H1 (cell line): ENCODE data around the gene COL5A1. TPM values are rescaled to one million over a fixed set of nuclear protein-coding genes. Genes with fewer than 3 reads are reported as not detected.

ENCODE experiments used
- CTCF ChIA-PET: fragments of 300-600 bp; sonication (Branson Sonifier 250); formaldehyde crosslinking; loops from one replicate; lab custom pipeline; 2021; ENCODE audit not compliant: partially characterized antibody; lab: Charles Lee
- POLR2A ChIA-PET: fragments of 300-600 bp; sonication (Branson Sonifier 250); formaldehyde crosslinking; loops from one replicate; lab custom pipeline; 2021; ENCODE audit warnings: inconsistent platforms; ENCODE audit not compliant: partially characterized antibody; lab: Charles Lee
- DNase-seq, 2 experiments: peaks; one replicate each; pipeline versions ENCODE4 v3.0.0 to v3.0.0-alpha.2; 2010 to 2022; ENCODE audit warnings: low spot score in 2 of 2, low read depth in 1 of 2, mixed read lengths in 1 of 2
- FAIRE-seq: peaks from 2 replicates; lab custom pipeline; 2011; peaks lifted over from hg19 to GRCh38; lab: Jason Lieb, UNC
- H2AFZ ChIP-seq: 2 replicates; pipeline ENCODE4 v1.8.1; 2012; ENCODE audit warnings: low read length, inconsistent platforms
- H2AK5ac ChIP-seq: 2 replicates; pipeline ENCODE4 v1.6.1; 2013; ENCODE audit warnings: low read depth, low read length
- H2BK120ac ChIP-seq: replicated peaks from 2 replicates; pipeline ENCODE3; 2013; ENCODE audit warnings: low read depth, low read length, inconsistent platforms
- H2BK12ac ChIP-seq: 2 replicates; pipeline ENCODE4 v1.6.1; 2013; ENCODE audit warnings: low read depth, low read length
- H2BK15ac ChIP-seq: 2 replicates; pipeline ENCODE4 v1.6.1; 2013; ENCODE audit warnings: low read length
- H2BK20ac ChIP-seq: 2 replicates; pipeline ENCODE4 v1.6.1; 2013; ENCODE audit warnings: low read length
- H2BK5ac ChIP-seq: 2 replicates; pipeline ENCODE4 v1.6.1; 2013; ENCODE audit warnings: low read depth, low read length
- H3K14ac ChIP-seq: 2 replicates; pipeline ENCODE4 v1.6.1; 2013; ENCODE audit warnings: inconsistent platforms; ENCODE audit not compliant: insufficient read length
- H3K18ac ChIP-seq: 2 replicates; pipeline ENCODE4 v1.6.1; 2013; ENCODE audit warnings: low read length; ENCODE audit errors: extremely low read depth
- H3K23ac ChIP-seq: 2 replicates; pipeline ENCODE4 v1.6.1; 2013; ENCODE audit warnings: inconsistent platforms; ENCODE audit not compliant: insufficient read length
- H3K23me2 ChIP-seq: 2 replicates; pipeline ENCODE4 v1.6.1; 2013; ENCODE audit warnings: low read depth, low read length
- H3K27ac ChIP-seq: 2 replicates; pipeline ENCODE4 v1.6.1; 2011; ENCODE audit warnings: low read depth, low read length, inconsistent platforms
- H3K27me3 ChIP-seq, 4 experiments: replicated peaks in 1 of 4; 1 replicate in 1 of 4; 2 replicates in 3 of 4; pipeline versions ENCODE4 v1.6.1 to v1.8.1; 2011 to 2013; ENCODE audit warnings: low read length in 3 of 4, mild to moderate bottlenecking in 3 of 4, inconsistent platforms in 2 of 4, mixed read lengths in 2 of 4, moderate library complexity in 1 of 4; ENCODE audit not compliant: control insufficient read depth in 3 of 4, insufficient read depth in 3 of 4; ENCODE audit errors: extremely low read depth in 1 of 4
- H3K36me3 ChIP-seq, 4 experiments: 2 replicates each; pipeline versions ENCODE4 v1.6.1 to v1.8.1; 2011 to 2013; ENCODE audit warnings: mild to moderate bottlenecking in 4 of 4, low read length in 3 of 4, moderate library complexity in 2 of 4, control low read depth in 1 of 4, inconsistent platforms in 1 of 4; ENCODE audit not compliant: insufficient read depth in 4 of 4, control insufficient read depth in 2 of 4
- H3K4ac ChIP-seq: replicated peaks from 2 replicates; pipeline ENCODE3; 2013; ENCODE audit warnings: low read length, low read depth, mixed read lengths, inconsistent platforms; ENCODE audit not compliant: insufficient read length
- H3K4me1 ChIP-seq, 4 experiments: replicated peaks in 1 of 4; 1 replicate in 1 of 4; 2 replicates in 3 of 4; pipeline versions ENCODE4 v1.6.1 to v1.8.1; 2011 to 2013; ENCODE audit warnings: low read length in 3 of 4, inconsistent platforms in 2 of 4, mixed read lengths in 1 of 4; ENCODE audit not compliant: insufficient read depth in 4 of 4, control insufficient read depth in 3 of 4
- H3K4me2 ChIP-seq, 2 experiments: 2 replicates each; pipeline versions ENCODE4 v1.6.1 to v1.8.1; 2011 to 2013; ENCODE audit warnings: low read depth in 2 of 2, low read length in 2 of 2, control low read depth in 1 of 2, inconsistent platforms in 1 of 2, mild to moderate bottlenecking in 1 of 2; ENCODE audit not compliant: insufficient read depth in 1 of 2
- H3K4me3 ChIP-seq, 4 experiments: fragments of 200-600, 300-600 bp in 1 of 4; sonication (generic), shearing (Covaris generic), sonication (Bioruptor Twin) in 1 of 4; 2 replicates each; pipeline versions ENCODE4 v1.5.1 to v1.8.1; 2011 to 2016; ENCODE audit warnings: low read length in 4 of 4, low read depth in 3 of 4, control low read depth in 2 of 4, inconsistent platforms in 2 of 4, mild to moderate bottlenecking in 2 of 4, mixed read lengths in 1 of 4, moderate library complexity in 1 of 4; ENCODE audit not compliant: insufficient read depth in 2 of 4; ENCODE audit errors: extremely low read depth in 1 of 4
- H3K56ac ChIP-seq: replicated peaks from 2 replicates; pipeline ENCODE3; 2013; ENCODE audit warnings: low read depth, mild to moderate bottlenecking, mixed read lengths, low read length, inconsistent platforms; ENCODE audit not compliant: insufficient read length
- H3K79me1 ChIP-seq: 2 replicates; pipeline ENCODE4 v1.6.1; 2013; ENCODE audit warnings: low read depth, low read length, control low read depth
- H3K79me2 ChIP-seq, 2 experiments: 2 replicates each; pipeline versions ENCODE4 v1.6.1 to v1.8.1; 2012 to 2013; ENCODE audit warnings: low read length in 2 of 2, mild to moderate bottlenecking in 2 of 2, inconsistent platforms in 1 of 2; ENCODE audit not compliant: insufficient read depth in 2 of 2, control insufficient read depth in 1 of 2
- H3K9ac ChIP-seq, 4 experiments: replicated peaks in 1 of 4; 1 replicate in 1 of 4; 2 replicates in 3 of 4; pipeline versions ENCODE4 v1.6.1 to v1.8.1; 2011 to 2013; ENCODE audit warnings: low read depth in 3 of 4, low read length in 3 of 4, control low read depth in 2 of 4, mild to moderate bottlenecking in 2 of 4, moderate library complexity in 2 of 4, inconsistent platforms in 1 of 4; ENCODE audit errors: extremely low read depth in 1 of 4
- H3K9me3 ChIP-seq, 2 experiments: 2 replicates each; pipeline versions ENCODE4 v1.6.1 to v1.8.1; 2012 to 2013; ENCODE audit warnings: mild to moderate bottlenecking in 2 of 2, moderate library complexity in 2 of 2, control low read depth in 1 of 2, inconsistent platforms in 1 of 2, low read depth in 1 of 2, low read length in 1 of 2, mixed read lengths in 1 of 2; ENCODE audit not compliant: insufficient read depth in 2 of 2
- H4K20me1 ChIP-seq, 2 experiments: replicated peaks in 1 of 2; 2 replicates each; pipeline versions ENCODE3 to v1.8.1; 2011 to 2013; ENCODE audit warnings: inconsistent platforms in 2 of 2, low read length in 2 of 2, mild to moderate bottlenecking in 1 of 2; ENCODE audit not compliant: insufficient read depth in 2 of 2, control insufficient read depth in 1 of 2
- H4K5ac ChIP-seq: 2 replicates; pipeline ENCODE4 v1.6.1; 2013; ENCODE audit warnings: low read length, low read depth, mixed read lengths, inconsistent platforms; ENCODE audit not compliant: insufficient read length
- H4K8ac ChIP-seq: 2 replicates; pipeline ENCODE4 v1.8.0; 2013; ENCODE audit warnings: mild to moderate bottlenecking, moderate library complexity, low read length, inconsistent platforms; ENCODE audit not compliant: insufficient read depth; ENCODE audit errors: extremely low read depth
- H4K91ac ChIP-seq: replicated peaks from 2 replicates; pipeline ENCODE3; 2013; ENCODE audit warnings: low read length, mixed read lengths, inconsistent platforms; ENCODE audit not compliant: insufficient read length
- ATF2 ChIP-seq: IDR thresholded peaks from 2 replicates; pipeline ENCODE4 v1.6.1; 2012; ENCODE audit warnings: low read length, inconsistent platforms
- JUN ChIP-seq: IDR thresholded peaks from 2 replicates; pipeline ENCODE4 v1.6.1; 2011; ENCODE audit warnings: low read depth, mild to moderate bottlenecking, improper control_type of control experiment, low read length
- RAD21 ChIP-seq, 2 experiments: IDR thresholded peaks in 1 of 2; conservative IDR thresholded peaks in 1 of 2; 2 replicates each; pipeline ENCODE4 v1.6.1; 2011; ENCODE audit warnings: low read depth in 2 of 2, low read length in 2 of 2, improper control_type of control experiment in 1 of 2, inconsistent platforms in 1 of 2, mild to moderate bottlenecking in 1 of 2, moderate library complexity in 1 of 2
- SIN3A ChIP-seq, 2 experiments: IDR thresholded peaks in 1 of 2; conservative IDR thresholded peaks in 1 of 2; 2 replicates each; pipeline ENCODE4 v1.6.1; 2011 to 2012; ENCODE audit warnings: low read length in 2 of 2, improper control_type of control experiment in 1 of 2, low read depth in 1 of 2, mild to moderate bottlenecking in 1 of 2
- SIX5 ChIP-seq: IDR thresholded peaks from 2 replicates; pipeline ENCODE4 v1.6.1; 2011; ENCODE audit warnings: mild to moderate bottlenecking, low read depth, low read length
- TCF12 ChIP-seq: IDR thresholded peaks from 2 replicates; pipeline ENCODE4 v1.6.1; 2011; ENCODE audit warnings: low read depth, mild to moderate bottlenecking, low read length
- WGBS, 2 experiments: shearing (Covaris generic) in 1 of 2; methylation state at CpG; one replicate each; pipeline versions ENCODE4 v1.1.6 to v1.1.7; 2013 to 2015; ENCODE audit warnings: low lambda C conversion rate in 2 of 2, mixed read lengths in 2 of 2, inconsistent platforms in 1 of 2, low coverage in 1 of 2, missing lambda C conversion rate in 1 of 2; ENCODE audit not compliant: insufficient replicate concordance in 2 of 2, insufficient coverage in 1 of 2, insufficient read length in 1 of 2; ENCODE audit errors: extremely low coverage in 1 of 2, missing lambda C conversion rate in 1 of 2; 5-methylcytosine and 5-hydroxymethylcytosine counted together
- polyA plus RNA-seq, 7 experiments: library from polyadenylated mRNA; depleted of rRNA in 3 of 7; stranded (reverse) in 5 of 7; unstranded in 2 of 7; fragments of >200 nt in 5 of 7; fragments of 200-250 nt in 2 of 7; gene quantifications; 1 replicate in 5 of 7; 2 replicates in 1 of 7; 4 replicates in 1 of 7; pipeline versions ENCODE4 v1.2.1 to v1.2.3, GENCODE V29; 2011 to 2013; ENCODE audit warnings: missing spikeins in 2 of 7, mixed read lengths in 2 of 7
- total RNA-seq: library from RNA; stranded (reverse); fragmentation: NEBNext Ultra II Directional; extraction: Animal tissue kit (Norgen Biotek cat#: 25700); gene quantifications from 2 replicates; pipeline ENCODE4 v1.2.1, GENCODE V29; 2021
- TF ChIP-seq, protein P1 (sequence below): IDR thresholded peaks from 2 replicates; pipeline ENCODE4 v1.6.1; 2012; ENCODE audit warnings: inconsistent platforms

Gene COL5A1
- total and polyA plus RNA-seq, 2 of the 8 experiments (the other 6 are each of a cell fraction or from before 2014, with no cell fraction given), result 3.8 to 12.0 TPM

GRCh38 chr9:134829356-134829937, 187.8 kb downstream of the COL5A1 start:
- WGBS, 2 experiments, result 95% methylated on average over 31 of the region's 35 CpGs; no CpG with 5 or more reads in 1 of the 2 experiments
- POLR2A ChIA-PET, result no interaction called here
- H2BK120ac ChIP-seq, result no peak overlapping the region
- no peak overlapping the region for H2AFZ ChIP-seq
- H3K14ac ChIP-seq, result no peak overlapping the region
- peaks cover 0 to 4% (median 0%) of the 10 kb centered on the region in 4 experiments; a peak in 2 of 8 replicates for H3K36me3 ChIP-seq
- H2BK20ac ChIP-seq, result no peak overlapping the region
- no peaks in the 10 kb centered on the region; a peak in 1 of 7 replicates for H3K4me1 ChIP-seq
- H4K91ac ChIP-seq, result no peak overlapping the region
- no peak overlapping the region for H2BK5ac ChIP-seq
- H2BK15ac ChIP-seq, result no peak overlapping the region
- no peak overlapping the region for H3K9ac ChIP-seq
- DNase-seq (no peak), FAIRE-seq (no peak)
- no peak overlapping the region for H2BK12ac ChIP-seq
- H4K5ac ChIP-seq, result no peak overlapping the region
- H3K23ac ChIP-seq, result no peak overlapping the region
- no peak overlapping the region for H3K4me2 ChIP-seq
- no peaks in the 10 kb centered on the region for H3K79me1 ChIP-seq
- no peak overlapping the region for H3K4ac ChIP-seq
- H3K4me3 ChIP-seq, result no peak overlapping the region
- H3K79me2 ChIP-seq, result no peaks in the 10 kb centered on the region
- H2AK5ac ChIP-seq, result no peak overlapping the region
- TF ChIP-seq JUN (no peak), SIN3A (conservative IDR thresholded peaks at IDR 0.05 in 1 of 2, IDR thresholded peaks at IDR 0.05 in 1 of 2; ENCODE audit: low read depth in 1 of 2, low read length in 2 of 2) (no peak), RAD21 (IDR thresholded peaks at IDR 0.05 in 1 of 2, conservative IDR thresholded peaks at IDR 0.05 in 1 of 2; ENCODE audit: low read depth in 2 of 2, low read length in 2 of 2) (no peak), ATF2 (no peak), SIX5 (no peak), TCF12 (no peak)
- TF ChIP-seq, protein P1, sequence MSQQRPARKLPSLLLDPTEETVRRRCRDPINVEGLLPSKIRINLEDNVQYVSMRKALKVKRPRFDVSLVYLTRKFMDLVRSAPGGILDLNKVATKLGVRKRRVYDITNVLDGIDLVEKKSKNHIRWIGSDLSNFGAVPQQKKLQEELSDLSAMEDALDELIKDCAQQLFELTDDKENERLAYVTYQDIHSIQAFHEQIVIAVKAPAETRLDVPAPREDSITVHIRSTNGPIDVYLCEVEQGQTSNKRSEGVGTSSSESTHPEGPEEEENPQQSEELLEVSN, result no peak
- no peak overlapping the region for H3K56ac ChIP-seq
- CTCF ChIA-PET, result no interaction called here
- H3K23me2 ChIP-seq, result peaks cover 12% of the 10 kb centered on the region; the same call in 1 of the 2 replicates
- H3K27me3 ChIP-seq, result no peaks in the 10 kb centered on the region
- H3K27ac ChIP-seq, result no peak overlapping the region
- no peaks in the 10 kb centered on the region for H3K9me3 ChIP-seq
- H3K18ac ChIP-seq, result no peak overlapping the region; the same call in 1 of the 2 replicates
- H4K8ac ChIP-seq, result no peak overlapping the region
- peaks cover 0 to 5% of the 10 kb centered on the region in 2 experiments for H4K20me1 ChIP-seq
